CD8-positive, alpha-beta memory T cell (primary cell): ENCODE measurements around the gene GABRB3. TPM values are rescaled to one million over a fixed set of nuclear protein-coding genes. Genes with fewer than 3 reads are reported as not detected.

ENCODE experiments used
- CTCF ChIA-PET: fragments of 350-600 bp; sonication (Branson Sonifier 250); formaldehyde crosslinking; loops from one replicate; lab custom pipeline; 2021; ENCODE audit warnings: antibody characterized with exemption; lab: Charles Lee
- POLR2A ChIA-PET: fragments of 350-600 bp; sonication (Branson Sonifier 250); formaldehyde crosslinking; loops from one replicate; lab custom pipeline; 2021; ENCODE audit warnings: antibody characterized with exemption; lab: Charles Lee
- DNase-seq, 5 donors: peaks; one replicate each; pipeline versions ENCODE4 v3.0.0 to v3.0.0-alpha.2; 2020 to 2022; ENCODE audit warnings: mixed read lengths in 1 of 5
- H3K27ac ChIP-seq: one replicate; pipeline ENCODE4 v1.7.0; 2013; ENCODE audit warnings: low read depth, mild to moderate bottlenecking, low read length, moderate library complexity
- H3K27me3 ChIP-seq: 2 replicates; pipeline ENCODE4 v1.7.0; 2013; ENCODE audit warnings: low read length, mild to moderate bottlenecking; ENCODE audit not compliant: insufficient read depth, poor library complexity, severe bottlenecking
- H3K36me3 ChIP-seq: 2 replicates; pipeline ENCODE4 v1.7.0; 2013; ENCODE audit warnings: mild to moderate bottlenecking, low read length, moderate library complexity; ENCODE audit not compliant: insufficient read depth
- H3K4me1 ChIP-seq: 2 replicates; pipeline ENCODE4 v1.7.0; 2013; ENCODE audit warnings: mild to moderate bottlenecking, low read length, moderate library complexity; ENCODE audit not compliant: insufficient read depth
- H3K4me3 ChIP-seq: 2 replicates; pipeline ENCODE4 v1.7.0; 2013; ENCODE audit warnings: mild to moderate bottlenecking, low read length
- H3K9me3 ChIP-seq: 2 replicates; pipeline ENCODE4 v1.7.0; 2013; ENCODE audit warnings: mild to moderate bottlenecking, low read length
- H3K27ac Mint-ChIP-seq, 8 donors: one replicate each; pipeline ENCODE4 v1.8.0; 2020 to 2021; ENCODE audit warnings: mixed read lengths in 8 of 8, mild to moderate bottlenecking in 6 of 8, inconsistent platforms in 3 of 8, moderate library complexity in 3 of 8
- H3K27me3 Mint-ChIP-seq, 2 donors: one replicate each; pipeline ENCODE4 v1.8.0; 2020 to 2021; ENCODE audit warnings: mixed read lengths in 2 of 2, mild to moderate bottlenecking in 1 of 2, moderate library complexity in 1 of 2
- H3K36me3 Mint-ChIP-seq, 3 donors: one replicate each; pipeline ENCODE4 v1.8.0; 2020 to 2021; ENCODE audit warnings: mixed read lengths in 3 of 3, inconsistent platforms in 1 of 3, mild to moderate bottlenecking in 1 of 3
- H3K4me1 Mint-ChIP-seq, 3 donors: one replicate each; pipeline ENCODE4 v1.8.0; 2020 to 2021; ENCODE audit warnings: mixed read lengths in 3 of 3, inconsistent platforms in 1 of 3, mild to moderate bottlenecking in 1 of 3
- H3K4me3 Mint-ChIP-seq, 7 donors: one replicate each; pipeline ENCODE4 v1.8.0; 2020 to 2021; ENCODE audit warnings: mixed read lengths in 7 of 7, mild to moderate bottlenecking in 6 of 7, moderate library complexity in 4 of 7, inconsistent platforms in 2 of 7
- H3K9me3 Mint-ChIP-seq, 5 donors: one replicate each; pipeline ENCODE4 v1.8.0; 2020 to 2022; ENCODE audit warnings: mixed read lengths in 5 of 5, mild to moderate bottlenecking in 3 of 5, moderate library complexity in 2 of 5, inconsistent platforms in 1 of 5
- polyA plus RNA-seq: library from polyadenylated mRNA; unstranded; fragments of 300-500 nt; fragmentation: Illumina TruSeq; gene quantifications from one replicate; pipeline ENCODE4 v1.2.3, GENCODE V29; 2021
- total RNA-seq, 2 experiments: library from RNA; stranded (reverse); gene quantifications; one replicate each; pipeline ENCODE4 v1.2.3, GENCODE V29; 2021

GABRB3 gene
- total and polyA plus RNA-seq, 3 experiments from 2014 or later = not detected

DNA sequence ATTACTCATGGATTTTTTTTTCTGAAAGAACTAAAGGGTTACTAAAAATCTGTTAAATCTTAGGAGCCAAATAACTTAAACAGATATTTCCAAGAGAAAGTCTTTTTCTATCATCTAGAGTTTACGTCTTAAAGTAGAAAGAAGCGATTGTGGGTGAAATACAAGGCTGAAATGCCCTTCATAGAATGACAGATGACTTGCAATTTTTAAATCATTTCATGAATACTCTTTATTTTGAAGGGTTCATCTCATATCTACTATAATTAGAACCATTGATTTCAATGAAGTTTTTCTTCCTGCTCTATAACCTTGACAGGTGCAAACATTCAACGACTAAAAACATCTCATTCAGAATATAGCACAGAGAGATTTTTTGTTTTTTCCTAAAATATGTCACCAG, 217.0 kb downstream of the GABRB3 start:
- no peaks in the 10 kb centered on the region for H3K4me1 Mint-ChIP-seq
- no peaks in the 10 kb centered on the region for H3K36me3 Mint-ChIP-seq
- ChIA-PET CTCF (no interaction called here), POLR2A (no interaction called here)
- no peaks in the 10 kb centered on the region for H3K36me3 ChIP-seq
- H3K4me3 Mint-ChIP-seq = no peak overlapping the region
- no peaks in the 10 kb centered on the region for H3K9me3 ChIP-seq
- H3K9me3 Mint-ChIP-seq = peaks cover 3 to 21% (median 7%) of the 10 kb centered on the region in 5 donors
- H3K4me1 ChIP-seq = no peaks in the 10 kb centered on the region
- no peak for DNase-seq
- H3K4me3 ChIP-seq = no peak overlapping the region
- no peak overlapping the region for H3K27ac ChIP-seq
- H3K27ac Mint-ChIP-seq = no peak overlapping the region
- no peaks in the 10 kb centered on the region for H3K27me3 ChIP-seq
- H3K27me3 Mint-ChIP-seq = peaks cover 0 to 3% of the 10 kb centered on the region in 2 donors

DNA sequence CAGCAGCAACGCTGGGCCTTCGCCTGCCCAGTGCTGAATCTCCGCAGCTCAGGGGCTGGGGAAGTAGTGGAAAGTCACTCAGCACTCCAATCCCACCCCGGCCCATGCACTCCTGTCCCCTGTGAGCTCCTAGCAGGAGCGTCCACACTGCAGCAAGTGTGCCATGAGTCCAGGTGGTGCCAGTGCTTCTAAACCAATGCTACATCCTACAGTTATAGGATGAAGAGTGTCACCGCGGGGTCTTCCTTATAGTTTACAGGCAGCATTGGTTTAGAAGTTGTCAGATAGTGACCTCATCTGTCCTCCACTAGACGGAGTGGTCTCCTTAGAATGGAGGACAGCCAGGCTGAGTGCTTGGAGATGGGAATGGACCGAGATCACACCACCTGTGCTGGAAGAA, 221.4 kb downstream of the GABRB3 start:
- H3K9me3 ChIP-seq = no peaks in the 10 kb centered on the region
- Mint-ChIP-seq H3K4me3 (no peak overlapping the region), H3K27me3 (peaks cover 0 to 5% of the 10 kb centered on the region in 2 donors), H3K9me3 (peaks cover 2 to 24% (median 14%) of the 10 kb centered on the region in 5 donors), H3K27ac (no peak overlapping the region), H3K4me1 (no peaks in the 10 kb centered on the region), H3K36me3 (no peaks in the 10 kb centered on the region)
- no peak overlapping the region for H3K27ac ChIP-seq
- H3K36me3 ChIP-seq = no peaks in the 10 kb centered on the region
- H3K4me3 ChIP-seq = no peak overlapping the region
- DNase-seq = no peak
- no peaks in the 10 kb centered on the region for H3K4me1 ChIP-seq
- ChIA-PET POLR2A (no interaction called here), CTCF (no interaction called here)
- H3K27me3 ChIP-seq = no peaks in the 10 kb centered on the region

DNA sequence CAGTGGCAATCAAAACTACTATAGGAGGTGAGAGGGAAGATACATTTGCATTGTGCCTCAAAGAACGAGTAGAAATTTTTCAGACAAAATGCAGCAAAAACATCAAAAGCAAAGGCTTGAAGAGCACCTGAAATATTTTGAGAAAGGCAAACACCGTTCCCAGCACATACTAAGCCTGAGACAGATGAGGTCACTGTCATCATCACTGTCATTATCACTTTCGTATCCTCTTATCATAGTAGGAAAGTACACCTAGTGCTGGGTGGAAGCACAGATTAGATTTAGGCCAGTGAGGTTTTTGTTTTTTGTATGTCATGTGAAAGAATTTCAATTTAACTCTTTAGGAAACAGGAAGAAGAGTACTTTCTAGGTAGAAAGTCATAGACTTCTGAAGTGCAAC, 222.0 kb downstream of the GABRB3 start:
- POLR2A ChIA-PET = no interaction called here
- no peak for DNase-seq
- no peak overlapping the region for H3K27ac ChIP-seq
- peaks cover 2 to 24% (median 14%) of the 10 kb centered on the region in 5 donors for H3K9me3 Mint-ChIP-seq
- H3K36me3 Mint-ChIP-seq = no peaks in the 10 kb centered on the region
- H3K4me1 Mint-ChIP-seq = no peaks in the 10 kb centered on the region
- H3K27me3 Mint-ChIP-seq = peaks cover 0 to 5% of the 10 kb centered on the region in 2 donors
- CTCF ChIA-PET = no interaction called here
- no peaks in the 10 kb centered on the region for H3K4me1 ChIP-seq
- H3K9me3 ChIP-seq = no peaks in the 10 kb centered on the region
- H3K27ac Mint-ChIP-seq = no peak overlapping the region
- H3K27me3 ChIP-seq = no peaks in the 10 kb centered on the region
- no peak overlapping the region for H3K4me3 ChIP-seq
- no peaks in the 10 kb centered on the region for H3K36me3 ChIP-seq
- no peak overlapping the region for H3K4me3 Mint-ChIP-seq

DNA sequence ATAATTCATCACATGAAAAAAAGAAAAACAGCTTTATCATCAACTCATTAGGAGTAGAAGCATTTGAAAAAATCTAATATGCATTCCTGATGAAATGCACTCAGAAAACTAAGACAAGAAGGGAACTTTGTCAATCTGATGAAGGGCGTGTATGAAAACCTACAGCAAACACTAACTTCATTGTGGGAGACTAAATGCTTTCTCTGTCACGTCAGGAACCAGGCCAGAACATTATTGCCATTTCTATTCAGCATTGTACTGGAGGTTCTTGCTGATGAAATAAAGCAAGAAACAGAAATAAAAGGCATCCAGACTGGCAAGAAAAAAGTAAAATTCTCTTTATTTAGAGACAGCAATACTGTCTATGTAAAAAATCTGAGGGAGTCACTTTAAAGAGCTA, 235.2 kb downstream of the GABRB3 start:
- POLR2A ChIA-PET = no interaction called here
- no peaks in the 10 kb centered on the region for H3K27me3 Mint-ChIP-seq
- no peaks in the 10 kb centered on the region for H3K4me1 Mint-ChIP-seq
- no peak overlapping the region for H3K4me3 ChIP-seq
- DNase-seq = no peak
- H3K4me1 ChIP-seq = no peaks in the 10 kb centered on the region
- no peaks in the 10 kb centered on the region for H3K36me3 ChIP-seq
- peaks cover 14 to 26% (median 18%) of the 10 kb centered on the region in 5 donors for H3K9me3 Mint-ChIP-seq
- H3K9me3 ChIP-seq = no peaks in the 10 kb centered on the region
- no peaks in the 10 kb centered on the region for H3K36me3 Mint-ChIP-seq
- H3K4me3 Mint-ChIP-seq = no peak overlapping the region
- H3K27ac Mint-ChIP-seq = no peak overlapping the region
- no peaks in the 10 kb centered on the region for H3K27me3 ChIP-seq
- H3K27ac ChIP-seq = no peak overlapping the region
- CTCF ChIA-PET = no interaction called here

DNA sequence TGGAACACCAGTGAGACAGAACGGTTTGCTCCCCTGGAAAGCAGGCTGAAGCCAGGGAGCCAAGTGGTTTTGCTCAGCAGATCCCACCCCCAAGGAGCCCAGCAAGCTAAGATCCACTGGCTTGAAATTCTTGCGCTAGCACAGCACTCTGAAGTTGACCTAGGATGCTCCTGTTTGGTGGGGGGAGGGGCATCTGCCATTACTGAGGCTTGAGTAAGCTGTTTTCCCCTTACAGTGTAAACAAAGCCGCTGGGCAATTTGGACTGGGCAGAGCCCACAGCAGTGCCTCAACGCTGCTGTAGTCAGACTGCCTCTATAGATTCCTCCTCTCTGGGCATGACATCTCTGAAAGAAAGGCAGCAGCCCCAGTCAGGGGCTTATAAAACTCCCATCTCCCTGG, 241.4 kb downstream of the GABRB3 start:
- Mint-ChIP-seq H3K9me3 (peaks cover 11 to 47% (median 22%) of the 10 kb centered on the region in 5 donors), H3K27ac (no peak overlapping the region), H3K36me3 (no peaks in the 10 kb centered on the region), H3K4me1 (no peaks in the 10 kb centered on the region), H3K4me3 (no peak overlapping the region), H3K27me3 (no peaks in the 10 kb centered on the region)
- H3K27ac ChIP-seq = no peak overlapping the region
- no peaks in the 10 kb centered on the region for H3K9me3 ChIP-seq
- H3K27me3 ChIP-seq = no peaks in the 10 kb centered on the region
- H3K4me3 ChIP-seq = no peak overlapping the region
- DNase-seq = no peak
- no peaks in the 10 kb centered on the region for H3K4me1 ChIP-seq
- no peaks in the 10 kb centered on the region for H3K36me3 ChIP-seq
- POLR2A ChIA-PET = no interaction called here
- CTCF ChIA-PET = no interaction called here

DNA sequence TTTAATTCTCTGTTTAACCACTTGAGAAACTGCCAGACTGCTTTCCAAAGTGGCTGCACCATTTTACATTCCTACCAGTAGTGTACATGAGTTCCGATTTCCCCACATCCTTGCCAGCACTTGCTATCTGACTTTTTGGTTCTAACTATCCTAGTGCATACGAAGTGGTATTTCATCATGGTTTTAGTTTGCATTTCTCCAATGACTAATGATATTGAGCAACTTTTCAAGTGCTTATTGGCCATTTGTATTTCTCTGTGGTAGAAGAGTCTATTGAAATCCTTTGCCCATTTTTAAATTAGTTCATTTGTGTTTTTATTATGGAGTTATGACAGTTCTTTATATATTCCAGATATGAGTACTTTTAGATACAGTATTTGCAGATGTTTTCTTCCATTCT, 247.8 kb downstream of the GABRB3 start:
- H3K27ac ChIP-seq = no peak overlapping the region
- no peak overlapping the region for H3K4me3 ChIP-seq
- peaks cover 3 to 39% (median 15%) of the 10 kb centered on the region in 5 donors for H3K9me3 Mint-ChIP-seq
- H3K4me3 Mint-ChIP-seq = no peak overlapping the region
- ChIA-PET CTCF (no interaction called here), POLR2A (no interaction called here)
- H3K4me1 Mint-ChIP-seq = no peaks in the 10 kb centered on the region
- no peaks in the 10 kb centered on the region for H3K4me1 ChIP-seq
- no peaks in the 10 kb centered on the region for H3K36me3 Mint-ChIP-seq
- H3K9me3 ChIP-seq = no peaks in the 10 kb centered on the region
- no peaks in the 10 kb centered on the region for H3K36me3 ChIP-seq
- H3K27me3 ChIP-seq = no peaks in the 10 kb centered on the region
- DNase-seq = no peak
- H3K27me3 Mint-ChIP-seq = no peaks in the 10 kb centered on the region
- no peak overlapping the region for H3K27ac Mint-ChIP-seq

DNA sequence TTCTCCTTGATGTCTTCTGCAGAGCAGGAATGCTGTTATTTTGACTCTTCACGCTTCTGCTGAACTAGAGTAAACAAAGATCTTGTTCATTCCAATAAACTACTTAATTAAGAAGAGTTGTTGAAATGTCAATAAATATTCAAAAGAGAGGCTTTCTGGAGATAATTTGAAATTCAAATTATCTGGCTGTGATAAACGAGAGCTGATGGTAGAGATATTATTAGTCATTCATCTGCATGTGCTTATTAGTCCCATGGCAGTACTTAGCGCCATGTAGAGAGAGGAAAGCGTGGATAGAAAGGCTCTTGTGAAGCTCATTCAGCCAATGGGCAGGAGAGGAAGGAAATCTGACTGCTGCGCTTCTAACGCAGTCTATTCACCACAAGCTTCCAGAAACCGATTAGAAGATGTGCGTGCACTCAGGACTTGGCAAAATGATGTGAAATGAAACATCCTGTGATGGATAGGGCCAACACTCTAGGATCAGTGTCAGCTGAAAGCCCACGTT, 251.1 kb downstream of the GABRB3 start:
- H3K27me3 ChIP-seq = no peaks in the 10 kb centered on the region
- DNase-seq = no peak
- CTCF ChIA-PET = no interaction called here
- H3K36me3 ChIP-seq = no peaks in the 10 kb centered on the region
- H3K4me3 ChIP-seq = no peak overlapping the region
- H3K4me1 ChIP-seq = no peaks in the 10 kb centered on the region
- Mint-ChIP-seq H3K4me1 (no peaks in the 10 kb centered on the region), H3K27ac (no peak overlapping the region), H3K4me3 (no peak overlapping the region), H3K36me3 (no peaks in the 10 kb centered on the region), H3K9me3 (peaks cover 3 to 26% (median 12%) of the 10 kb centered on the region in 5 donors), H3K27me3 (no peaks in the 10 kb centered on the region)
- H3K9me3 ChIP-seq = no peaks in the 10 kb centered on the region
- POLR2A ChIA-PET = no interaction called here
- H3K27ac ChIP-seq = no peak overlapping the region

DNA sequence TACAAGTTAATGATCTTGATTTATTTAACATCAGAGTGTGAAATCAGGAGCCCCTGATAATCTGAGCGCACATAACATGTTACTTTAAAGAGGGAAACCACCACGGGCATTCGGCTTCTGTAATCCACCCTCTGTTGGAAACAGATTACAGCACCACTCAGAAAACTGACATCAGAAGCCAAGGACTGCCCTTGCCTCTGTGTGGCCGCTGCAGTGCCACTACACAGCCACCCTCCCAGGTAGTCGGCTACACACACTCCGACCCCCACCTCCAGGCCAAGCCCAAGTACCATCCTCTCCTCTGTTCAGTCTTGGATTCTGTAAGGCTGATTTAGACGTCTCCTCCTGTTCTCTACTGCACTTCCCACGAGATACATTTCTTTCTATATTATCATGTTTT, 251.7 kb downstream of the GABRB3 start:
- DNase-seq = no peak
- Histone ChIP-seq H3K36me3 (no peaks in the 10 kb centered on the region), H3K27me3 (no peaks in the 10 kb centered on the region), H3K4me1 (no peaks in the 10 kb centered on the region), H3K9me3 (no peaks in the 10 kb centered on the region), H3K27ac (no peak overlapping the region), H3K4me3 (no peak overlapping the region)
- POLR2A ChIA-PET = no interaction called here
- Mint-ChIP-seq H3K4me1 (no peaks in the 10 kb centered on the region), H3K27ac (no peak overlapping the region), H3K27me3 (no peaks in the 10 kb centered on the region), H3K9me3 (peaks cover 3 to 25% (median 13%) of the 10 kb centered on the region in 5 donors), H3K4me3 (no peak overlapping the region), H3K36me3 (no peaks in the 10 kb centered on the region)
- CTCF ChIA-PET = no interaction called here

DNA sequence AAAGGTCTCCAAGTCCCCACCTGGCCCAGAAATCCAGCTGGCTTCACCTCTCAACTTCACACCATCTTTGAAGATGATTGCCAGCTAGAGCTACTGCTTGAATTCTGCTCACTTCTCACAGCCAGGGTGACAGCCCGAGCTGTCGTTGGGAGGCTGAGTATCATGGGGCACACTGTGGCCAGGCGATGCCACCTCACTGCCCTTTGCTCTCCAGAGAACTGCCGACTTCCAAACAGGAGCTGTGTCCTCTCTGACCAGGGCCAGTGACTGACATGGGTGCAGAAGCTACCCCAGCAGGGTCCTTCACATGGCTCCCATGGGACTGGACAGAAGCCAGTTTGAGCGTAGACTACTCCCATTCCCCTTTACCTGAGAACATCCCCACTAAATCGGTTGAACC, 254.0 kb downstream of the GABRB3 start:
- H3K27ac Mint-ChIP-seq = no peak overlapping the region
- peaks cover 0 to 15% (median 12%) of the 10 kb centered on the region in 5 donors for H3K9me3 Mint-ChIP-seq
- H3K36me3 ChIP-seq = no peaks in the 10 kb centered on the region
- ChIA-PET CTCF (no interaction called here), POLR2A (no interaction called here)
- no peak for DNase-seq
- H3K27me3 ChIP-seq = no peaks in the 10 kb centered on the region
- H3K4me3 Mint-ChIP-seq = no peak overlapping the region
- no peaks in the 10 kb centered on the region for H3K9me3 ChIP-seq
- H3K36me3 Mint-ChIP-seq = no peaks in the 10 kb centered on the region
- no peaks in the 10 kb centered on the region for H3K27me3 Mint-ChIP-seq
- no peak overlapping the region for H3K4me3 ChIP-seq
- H3K4me1 Mint-ChIP-seq = no peaks in the 10 kb centered on the region
- no peaks in the 10 kb centered on the region for H3K4me1 ChIP-seq
- no peak overlapping the region for H3K27ac ChIP-seq
